HUDEP-2 (cell line): ENCODE results near the gene CYP20A1.
"Not testable (repeated sequence)": the region's sequence is repeated elsewhere in the genome, so short reads cannot be mapped to it uniquely, and the experiment has no call there.

Experiments used
- DNase-seq, 76 experiments: peaks; one replicate each; lab custom pipeline; 2025; ENCODE audit not compliant: unreplicated experiment in 76 of 76; lab: John Stamatoyannopoulos, UW

Gene CYP20A1, protein sequence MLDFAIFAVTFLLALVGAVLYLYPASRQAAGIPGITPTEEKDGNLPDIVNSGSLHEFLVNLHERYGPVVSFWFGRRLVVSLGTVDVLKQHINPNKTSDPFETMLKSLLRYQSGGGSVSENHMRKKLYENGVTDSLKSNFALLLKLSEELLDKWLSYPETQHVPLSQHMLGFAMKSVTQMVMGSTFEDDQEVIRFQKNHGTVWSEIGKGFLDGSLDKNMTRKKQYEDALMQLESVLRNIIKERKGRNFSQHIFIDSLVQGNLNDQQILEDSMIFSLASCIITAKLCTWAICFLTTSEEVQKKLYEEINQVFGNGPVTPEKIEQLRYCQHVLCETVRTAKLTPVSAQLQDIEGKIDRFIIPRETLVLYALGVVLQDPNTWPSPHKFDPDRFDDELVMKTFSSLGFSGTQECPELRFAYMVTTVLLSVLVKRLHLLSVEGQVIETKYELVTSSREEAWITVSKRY

DNA sequence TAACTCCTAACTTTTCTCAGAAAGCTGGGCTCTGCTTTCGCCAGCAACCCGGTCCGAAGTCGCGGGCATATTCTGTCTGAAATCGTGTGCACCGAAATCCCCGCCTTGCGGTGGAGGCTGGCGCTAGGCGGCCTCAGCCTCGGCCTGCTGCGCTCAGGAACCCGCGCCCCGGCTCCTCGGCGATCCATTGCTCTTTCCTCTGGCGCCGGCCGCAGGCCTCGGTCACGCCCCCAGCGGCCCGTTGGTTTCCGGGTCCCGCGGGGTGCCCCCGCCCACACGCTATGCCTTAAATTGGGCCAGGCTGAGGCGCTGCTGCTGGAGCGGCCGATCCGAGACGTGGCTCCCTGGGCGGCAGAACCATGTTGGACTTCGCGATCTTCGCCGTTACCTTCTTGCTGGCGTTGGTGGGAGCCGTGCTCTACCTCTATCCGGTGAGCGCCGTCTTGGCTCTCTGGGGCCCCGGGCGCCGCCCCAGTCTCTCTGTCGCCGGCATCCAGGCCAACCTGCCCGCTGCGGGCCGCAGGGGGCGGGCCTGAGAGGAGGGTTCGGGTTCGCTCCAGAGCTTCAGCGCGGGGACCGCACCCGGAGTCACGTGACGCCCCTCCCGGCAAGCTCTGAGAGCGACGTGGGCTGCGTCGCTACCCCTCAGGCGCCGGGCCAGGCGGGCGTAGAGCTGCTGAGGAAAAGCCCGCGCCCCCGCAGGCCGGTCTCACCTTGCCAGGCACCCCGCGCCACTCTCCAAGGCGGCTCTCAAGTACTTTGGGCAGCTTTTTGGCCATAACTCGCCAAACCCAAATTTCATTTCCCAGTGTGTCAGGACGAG lies at the start of gene CYP20A1:
TSS of gene CYP20A1 (plus strand) at position 315 of the 823 bp plus-strand sequence. CDS start at position 360, 45 bp downstream.
- peak; percentile 18 to 98 (median 93) for DNase-seq

DNA sequence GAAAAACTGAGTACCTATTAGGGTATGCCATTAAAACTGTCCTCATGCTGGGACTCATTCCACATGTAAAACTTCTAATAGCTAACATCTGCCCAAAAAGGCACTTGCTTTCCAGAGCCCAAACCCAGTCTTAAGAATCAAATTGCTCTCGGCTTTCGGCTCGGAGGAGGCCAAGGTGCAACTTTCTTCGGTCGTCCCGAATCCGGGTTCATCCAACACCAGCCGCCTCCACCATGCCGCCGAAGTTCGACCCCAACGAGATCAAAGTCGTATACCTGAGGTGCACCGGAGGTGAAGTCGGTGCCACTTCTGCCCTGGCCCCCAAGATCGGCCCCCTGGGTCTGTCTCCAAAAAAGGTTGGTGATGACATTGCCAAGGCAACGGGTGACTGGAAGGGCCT lies 48.3 kb upstream of the CYP20A1 start:
- DNase-seq = not testable (repeated sequence)

DNA sequence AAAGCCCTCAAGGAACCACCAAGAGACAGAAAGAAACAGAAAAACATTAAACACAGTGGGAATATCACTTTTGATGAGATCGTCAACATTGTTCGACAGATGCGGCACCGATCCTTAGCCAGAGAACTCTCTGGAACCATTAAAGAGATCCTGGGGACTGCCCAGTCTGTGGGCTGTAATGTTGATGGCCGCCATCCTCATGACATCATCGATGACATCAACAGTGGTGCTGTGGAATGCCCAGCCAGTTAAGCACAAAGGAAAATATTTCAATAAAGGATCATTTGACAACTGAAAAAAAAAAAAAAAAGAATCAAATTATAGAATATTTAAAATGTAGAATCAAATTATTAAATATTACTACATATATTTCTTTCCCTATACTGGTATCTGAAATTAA lies 47.8 kb upstream of the CYP20A1 start:
- DNase-seq = peak in 1 of 76 experiments; percentile 2

DNA sequence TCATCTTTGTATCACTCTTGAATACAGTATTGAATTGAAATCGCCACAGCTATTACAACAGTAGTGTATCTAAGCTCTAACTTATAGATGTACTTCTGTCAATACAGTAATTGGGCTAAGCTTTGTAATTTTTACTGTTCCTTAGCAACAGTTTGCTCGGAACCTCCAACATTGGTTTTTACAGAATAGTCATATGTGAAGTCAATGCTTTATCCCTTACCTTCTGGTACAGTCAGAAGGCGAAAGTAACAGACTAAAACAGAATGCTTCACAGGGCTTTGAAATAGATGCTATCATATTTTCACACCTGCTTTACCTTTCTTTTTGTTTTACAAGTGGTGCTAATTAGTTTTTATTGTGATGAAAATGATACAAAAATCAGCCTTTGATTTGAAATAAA lies 46.9 kb upstream of the CYP20A1 start:
- DNase-seq = no peak

DNA sequence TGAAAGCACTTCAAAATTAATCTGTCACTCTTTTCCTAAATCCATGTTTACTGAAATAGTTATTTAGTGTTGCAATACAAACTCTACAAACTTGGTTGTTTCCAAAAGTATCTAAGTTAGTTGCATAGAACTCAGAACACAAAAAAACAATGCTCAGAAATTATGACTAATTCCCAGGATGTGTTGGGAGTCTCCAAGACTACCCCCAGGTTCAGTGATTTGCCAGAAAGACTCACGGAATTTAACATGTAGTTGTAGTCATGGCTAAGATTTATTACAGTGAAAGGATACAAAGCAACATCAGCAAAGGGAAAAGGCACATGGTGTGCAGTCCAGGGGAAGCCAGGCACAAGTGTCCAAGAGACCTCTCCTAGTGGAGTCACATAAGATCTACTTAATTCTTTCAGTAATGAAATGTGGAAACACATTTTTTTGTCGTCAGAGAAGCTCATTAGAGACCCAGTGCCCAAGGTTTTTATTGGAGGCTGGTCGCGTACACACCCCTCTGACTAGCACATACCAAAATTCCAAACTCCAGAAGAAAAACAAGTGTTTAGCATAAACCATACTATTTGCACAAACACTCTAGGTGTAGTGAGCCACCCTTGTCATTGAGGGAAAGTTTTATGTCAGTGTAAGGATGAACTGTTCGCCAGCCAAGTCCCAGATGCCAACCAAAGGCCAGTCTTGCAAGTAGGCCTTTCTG lies 43.3 kb upstream of the CYP20A1 start:
- no peak for DNase-seq

DNA sequence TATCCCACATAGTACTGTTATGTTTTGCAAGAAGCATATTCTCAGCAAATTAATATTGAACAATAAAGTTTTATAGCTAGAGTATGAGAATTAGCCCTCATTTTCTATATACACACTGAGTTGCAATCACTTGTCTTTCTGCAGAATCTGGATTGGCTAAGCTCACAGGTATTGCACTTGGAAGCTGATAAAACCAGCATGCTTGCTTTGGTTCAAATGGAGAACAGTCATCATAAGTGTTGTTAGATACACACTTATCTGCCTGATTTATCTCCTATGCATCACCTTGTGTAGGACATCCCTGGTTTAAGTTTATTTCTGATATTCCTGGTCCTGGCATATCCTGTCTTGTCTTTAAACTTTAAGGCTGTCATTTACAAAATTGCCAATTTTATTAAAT lies 38.0 kb upstream of the CYP20A1 start:
- DNase-seq = no peak

DNA sequence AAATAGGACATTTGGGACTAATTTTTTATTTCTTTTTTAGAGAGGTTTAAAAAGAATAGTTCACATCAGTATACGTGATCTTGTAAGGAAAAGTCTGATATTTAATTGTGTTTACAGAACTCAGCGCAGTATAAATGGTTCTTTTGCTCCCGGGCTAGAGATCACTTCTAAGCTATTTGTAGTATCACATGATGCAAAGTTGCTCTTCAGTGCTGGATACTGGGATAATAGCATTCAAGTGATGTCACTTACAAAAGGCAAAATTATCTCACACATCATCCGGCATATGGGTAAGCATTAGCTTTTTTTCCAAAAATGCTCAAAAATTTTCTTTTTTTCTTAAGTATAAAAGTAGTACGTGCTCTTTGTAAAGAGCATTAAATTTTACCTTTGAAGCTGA lies 37.4 kb upstream of the CYP20A1 start:
- no peak for DNase-seq

DNA sequence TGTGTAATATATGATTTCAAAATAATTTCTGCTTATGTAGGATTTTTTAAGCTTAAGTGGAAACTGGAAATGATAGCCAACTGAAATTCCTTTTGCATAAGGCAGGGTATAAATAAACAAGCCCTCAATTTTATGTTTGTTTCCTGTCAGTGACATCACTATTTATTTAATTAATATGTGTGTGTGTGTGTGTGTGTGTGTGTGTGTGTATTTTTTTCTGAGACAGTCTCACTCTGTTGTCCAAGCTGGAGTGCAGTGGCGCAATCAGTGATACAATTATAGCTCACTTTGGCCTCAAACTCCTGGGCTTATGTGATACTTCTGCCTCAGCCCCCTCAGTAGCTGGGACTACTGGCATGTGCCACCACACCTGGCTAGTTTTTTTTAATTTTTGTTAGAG lies 29.3 kb upstream of the CYP20A1 start:
- DNase-seq = no peak

DNA sequence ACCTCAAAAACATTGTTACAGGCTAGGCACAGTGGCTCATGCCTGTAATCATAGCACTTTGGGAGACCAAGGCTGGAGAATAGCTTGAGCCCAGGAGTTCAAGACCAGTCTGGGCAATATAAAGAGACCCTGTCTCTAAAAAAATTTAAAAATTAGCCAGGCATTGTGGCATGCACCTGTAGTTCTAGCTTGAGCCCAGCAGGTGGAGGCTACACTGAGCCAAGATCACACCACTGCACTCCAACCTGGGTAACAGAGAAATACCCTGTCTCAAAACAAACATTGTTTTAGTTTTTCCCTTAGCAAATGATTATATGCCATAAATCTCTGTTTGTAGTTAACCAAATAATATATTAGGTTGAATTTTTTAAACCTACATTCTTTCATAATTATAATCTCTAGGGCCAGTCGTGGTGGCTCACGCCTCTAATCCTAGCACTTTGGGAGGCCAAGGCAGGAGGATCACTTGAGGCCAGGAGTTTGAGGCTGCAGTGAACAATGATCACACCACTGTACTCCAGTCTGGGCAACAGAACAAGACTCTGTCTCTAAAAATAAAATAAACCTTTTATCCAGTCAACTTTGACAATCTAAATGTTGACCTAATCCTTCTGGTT lies 13.3 kb upstream of the CYP20A1 start:
- peak in 21 of 76 experiments; percentile 1 to 20 (median 5) for DNase-seq

DNA sequence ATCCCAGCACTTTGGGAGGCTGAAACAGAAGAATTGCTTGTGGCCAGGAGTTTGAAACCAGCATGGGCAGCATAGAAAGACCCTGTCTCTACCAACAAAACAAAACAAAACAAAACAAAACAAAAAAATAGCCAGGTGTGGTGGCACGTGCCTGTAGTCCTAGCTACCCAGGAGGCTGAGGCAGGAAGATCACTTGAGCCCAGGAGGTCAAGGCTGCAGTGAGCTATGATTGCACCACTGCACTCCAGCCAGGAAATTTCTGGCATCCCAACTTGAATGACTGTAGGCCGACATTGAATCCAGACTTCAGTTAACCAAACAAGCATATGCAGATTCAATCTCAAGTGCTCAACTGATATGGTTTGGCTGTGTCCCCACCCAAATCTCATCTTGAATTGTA lies 9.1 kb upstream of the CYP20A1 start:
- DNase-seq = not testable (repeated sequence)

DNA sequence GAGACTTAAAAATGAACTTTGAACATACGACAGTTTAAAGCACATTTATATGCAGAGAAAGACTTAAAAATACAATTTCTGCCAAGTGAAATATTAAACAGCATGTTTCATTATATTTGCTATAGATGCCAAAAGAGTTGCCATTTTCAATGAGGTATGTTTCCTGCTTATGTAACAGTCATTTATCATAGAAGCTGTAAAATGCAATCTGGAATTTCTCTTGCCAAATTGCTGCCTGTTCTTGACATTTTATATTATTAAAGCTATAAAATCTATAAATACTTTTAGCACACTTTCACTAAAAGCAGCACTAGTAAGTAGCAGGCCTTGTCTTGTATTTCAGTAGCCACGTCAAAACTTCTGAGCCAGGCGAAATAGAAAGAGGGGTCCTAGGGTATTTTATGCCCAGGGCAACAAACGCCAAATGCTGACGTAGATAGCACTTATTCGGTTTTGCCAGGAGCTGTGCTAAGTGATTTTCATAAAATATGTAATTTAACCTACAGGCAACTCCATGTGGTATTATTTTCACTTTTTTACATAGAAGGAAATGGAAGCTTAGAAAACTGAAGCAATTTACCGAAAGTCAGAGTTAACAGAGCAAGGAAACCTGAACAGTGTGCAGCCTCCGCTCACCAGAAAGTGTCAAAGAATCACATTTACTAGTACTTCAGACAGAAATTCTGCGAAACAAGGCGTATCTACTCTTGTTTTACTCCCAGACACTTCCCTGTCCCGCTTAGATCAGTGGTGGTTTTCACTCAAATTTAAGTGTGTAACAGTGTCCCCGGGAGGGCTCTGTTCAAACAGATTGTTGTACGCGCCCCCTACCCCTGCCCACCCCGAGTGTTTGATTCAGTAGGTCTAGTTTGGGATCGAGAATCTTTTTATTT lies 1.2 kb upstream of the CYP20A1 start:
- no peak for DNase-seq

DNA sequence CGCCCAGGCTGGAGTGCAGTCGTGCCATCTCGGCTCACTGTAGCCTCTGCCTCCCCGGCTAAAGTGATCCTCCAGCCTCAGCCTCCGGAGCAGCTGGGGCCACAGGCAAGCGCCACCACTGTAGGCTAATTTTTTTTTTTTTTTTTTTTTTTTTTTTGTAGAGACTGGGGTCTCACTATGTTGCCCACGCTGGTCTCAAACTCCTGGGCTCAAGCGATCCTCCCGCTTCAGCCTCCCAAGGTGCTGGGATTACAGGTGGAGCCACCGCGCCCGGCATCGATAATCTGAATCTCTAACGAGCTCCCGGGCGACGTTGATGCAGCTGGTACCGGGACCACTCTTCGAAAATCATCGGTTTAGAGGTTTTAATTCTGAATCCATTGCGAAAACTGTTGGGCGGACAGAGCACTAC lies 520 bp upstream of the CYP20A1 start:
- no peak for DNase-seq

DNA sequence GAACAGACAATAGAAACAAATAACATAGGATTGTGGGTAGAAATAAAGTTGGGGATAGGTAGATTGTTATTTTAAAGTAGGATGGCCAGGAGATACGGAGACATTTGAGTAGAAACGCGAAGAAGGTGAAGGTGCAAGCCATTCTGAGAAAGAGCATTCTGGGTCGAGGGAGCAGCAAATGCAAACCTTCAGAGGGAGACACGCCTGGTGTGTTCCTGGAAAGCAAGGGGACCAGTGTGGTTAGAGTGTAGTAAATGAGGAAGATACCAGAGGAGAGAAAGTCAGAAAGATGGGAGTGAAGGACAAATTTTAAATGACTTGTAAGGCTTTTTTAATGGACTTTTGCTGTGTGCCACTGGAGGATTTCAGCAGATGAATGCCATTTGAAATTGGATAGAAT lies 1.7 kb downstream of the CYP20A1 start:
- DNase-seq = peak in 1 of 76 experiments; percentile 3

DNA sequence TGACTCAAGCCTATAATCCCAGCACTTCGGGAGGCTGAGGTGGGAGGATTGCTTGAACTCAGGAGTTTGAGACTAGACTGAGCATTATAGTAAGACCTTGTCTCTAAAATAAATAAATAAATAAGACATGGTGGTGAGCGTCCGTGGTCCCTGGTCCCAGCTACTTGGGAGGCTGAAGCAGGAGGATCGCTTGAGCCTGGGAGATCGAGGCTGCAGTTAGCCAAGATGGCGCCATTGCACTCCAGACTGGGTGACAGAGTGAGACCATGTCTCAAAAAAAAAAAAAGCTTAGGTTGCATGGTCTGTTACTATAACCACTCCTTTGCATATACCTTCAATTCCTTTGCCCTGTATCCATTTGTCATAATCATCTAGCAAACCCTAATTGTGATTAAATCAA lies 3.7 kb downstream of the CYP20A1 start:
- DNase-seq = no peak

DNA sequence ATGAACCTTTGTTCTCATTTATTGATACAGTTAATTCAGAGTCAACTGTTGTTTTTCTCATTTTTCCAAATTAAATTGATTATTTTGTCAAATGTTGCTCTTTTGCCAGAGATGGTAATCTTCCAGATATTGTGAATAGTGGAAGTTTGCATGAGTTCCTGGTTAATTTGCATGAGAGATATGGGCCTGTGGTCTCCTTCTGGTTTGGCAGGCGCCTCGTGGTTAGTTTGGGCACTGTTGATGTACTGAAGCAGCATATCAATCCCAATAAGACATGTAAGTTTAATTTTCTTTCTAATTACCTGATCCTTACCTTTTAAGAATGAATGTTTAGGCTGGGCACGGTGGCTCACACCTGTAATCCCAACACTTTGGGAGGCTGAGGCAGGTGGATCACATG lies 7.8 kb downstream of the CYP20A1 start:
- DNase-seq = peak in 1 of 76 experiments; percentile 7

DNA sequence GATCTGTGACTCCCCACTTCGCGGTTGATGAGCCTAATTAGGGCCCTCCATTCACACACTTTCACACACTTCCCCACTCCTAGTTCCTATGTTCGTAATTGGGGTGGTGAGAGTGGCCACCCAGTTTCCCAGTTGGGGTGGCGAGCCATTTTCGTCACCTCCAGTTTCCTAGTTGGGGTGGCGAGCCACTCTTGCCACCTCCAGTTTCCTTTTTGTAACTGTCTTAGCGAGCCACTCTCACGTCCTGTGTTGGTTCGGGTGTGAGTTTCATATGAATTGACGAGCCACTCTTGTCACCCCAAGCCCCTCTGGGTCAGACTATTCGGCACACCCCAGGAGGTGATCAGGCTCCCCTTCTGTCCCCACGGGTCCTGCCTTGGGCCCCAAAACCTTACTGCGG lies 14.0 kb downstream of the CYP20A1 start:
- no peak for DNase-seq

DNA sequence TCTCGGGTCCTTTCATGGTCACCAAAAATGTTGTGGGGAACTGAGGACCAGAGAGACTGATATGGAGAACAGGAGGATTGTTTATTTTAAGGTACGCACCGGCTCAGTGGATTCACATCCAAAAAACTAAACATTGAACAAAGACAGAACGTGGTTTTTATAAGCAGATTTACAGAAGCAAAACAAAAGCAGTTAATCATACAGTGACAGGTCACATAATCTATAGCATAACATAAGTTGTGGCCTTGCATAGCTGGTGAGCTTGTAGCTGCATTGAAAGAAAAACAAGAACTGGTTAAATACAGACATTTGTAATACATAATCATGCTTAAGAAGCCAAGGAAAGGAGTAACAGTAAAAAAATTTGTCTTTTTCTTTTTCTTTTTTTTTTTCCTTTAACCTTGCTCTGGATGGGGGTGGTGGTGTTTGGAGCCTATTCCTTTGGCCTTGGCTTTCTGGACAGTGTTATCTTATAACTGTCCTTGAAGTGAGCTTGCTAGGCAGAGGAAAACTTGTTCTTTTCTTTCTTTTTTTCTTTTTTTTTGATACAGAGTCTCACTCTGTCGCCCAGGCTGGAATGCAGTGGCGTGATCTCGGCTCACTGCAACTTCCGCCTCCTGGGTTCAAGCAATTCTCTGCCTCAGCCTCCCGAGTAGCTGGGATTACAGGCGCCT lies 14.7 kb downstream of the CYP20A1 start:
- not testable (repeated sequence) for DNase-seq

DNA sequence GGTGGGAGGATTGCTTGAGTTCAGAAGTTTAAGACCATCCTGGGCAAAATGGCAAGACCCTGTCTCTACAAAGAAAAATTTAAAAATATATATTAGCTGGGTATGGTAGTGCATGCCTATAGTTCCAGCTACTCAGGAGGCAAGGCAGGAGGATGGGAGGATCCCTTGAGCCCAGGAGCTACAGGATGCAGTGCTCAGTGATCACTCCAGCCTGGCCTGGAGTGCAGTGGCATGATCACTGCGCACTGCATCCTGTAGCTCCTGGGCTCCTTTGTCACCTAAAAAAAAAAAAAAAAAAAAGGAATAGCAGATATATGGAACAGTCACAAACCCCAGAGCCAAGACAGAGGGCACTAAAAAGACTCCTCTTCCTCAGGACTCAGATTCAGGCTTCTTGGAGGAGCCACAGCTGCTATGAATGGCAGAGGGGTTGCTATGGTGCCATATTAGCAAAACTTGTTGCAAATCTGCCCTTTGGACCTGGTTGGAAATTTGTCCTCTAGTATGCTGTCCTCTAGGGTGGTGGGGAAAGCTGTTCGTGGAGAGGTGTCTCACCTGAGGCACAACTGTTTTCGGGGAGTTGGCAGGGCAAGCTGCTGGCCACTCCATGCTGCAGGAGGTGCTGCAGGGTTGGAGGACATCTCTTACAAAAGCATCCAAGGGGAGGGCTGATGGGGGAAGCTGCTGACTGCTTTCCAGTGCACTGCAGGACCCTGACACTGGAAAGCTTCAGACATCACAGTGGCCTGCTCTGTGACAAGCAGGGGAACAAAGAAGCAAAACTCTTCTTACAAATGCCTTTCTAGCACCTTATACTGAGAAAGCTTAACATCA lies 22.7 kb downstream of the CYP20A1 start:
- no peak for DNase-seq
